GM18505 (cell line): ENCODE measurements around the gene KAZN.
"Not testable (repeated sequence)": the region's sequence is repeated elsewhere in the genome, so short reads cannot be mapped to it uniquely, and the experiment has no call there.

Experiments
- ATAC-seq: cut with Tn5 transposase; IDR thresholded peaks from one replicate; pipeline ENCODE4 v1.9.1; 2021; ENCODE audit not compliant: unreplicated experiment
- POLR2A ChIP-seq: IDR thresholded peaks from 4 replicates; pipeline ENCODE4 v1.6.1; 2011; ENCODE audit warnings: borderline replicate concordance; ENCODE audit not compliant: insufficient read depth, insufficient read length; ENCODE audit errors: extremely low read depth

The KAZN gene

DNA sequence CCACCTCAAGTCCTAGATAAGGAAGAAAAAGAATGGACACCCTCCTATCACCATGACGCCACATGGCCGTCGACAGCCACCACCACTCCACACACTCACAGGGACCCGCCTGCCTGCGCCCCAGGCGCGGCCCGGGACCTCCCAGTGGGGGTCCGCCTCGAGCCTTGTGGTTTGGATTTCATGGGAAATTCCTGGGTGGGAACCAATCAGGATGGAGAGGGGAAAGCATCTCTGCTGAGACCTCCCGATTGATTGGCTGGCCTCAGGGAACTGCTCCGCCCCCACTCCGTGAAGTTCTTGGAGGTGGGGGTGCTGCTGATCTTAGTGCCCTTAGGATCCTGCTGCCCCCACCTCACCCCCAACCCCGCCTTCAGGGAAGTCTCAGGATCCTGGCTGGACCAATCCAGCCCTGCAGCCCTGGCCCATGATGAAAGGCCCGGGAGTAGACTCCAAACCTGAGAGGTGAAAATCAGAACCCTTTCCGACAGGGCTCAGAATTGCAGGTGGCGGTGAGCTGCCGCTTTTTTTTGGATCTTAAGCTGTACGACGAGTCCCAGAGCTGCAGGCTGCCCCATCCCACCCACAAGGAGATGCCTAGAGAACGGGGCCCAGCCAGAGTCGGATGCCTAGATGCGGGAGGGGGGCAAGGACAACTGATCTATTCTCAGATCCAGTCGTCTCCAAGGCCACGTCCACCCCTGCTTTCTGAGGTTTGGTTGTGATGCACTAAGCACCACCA lies 526.0 kb downstream of the KAZN start:
- no peak for TF ChIP-seq POLR2A
- ATAC-seq: no peak

- no peak for TF ChIP-seq POLR2A
- ATAC-seq: no peak
These were observed 526.7 kb downstream of the KAZN start for GRCh38 chr1:15125101-15125745.

GRCh38 chr1:15128077-15128476 lies 529.6 kb downstream of the KAZN start:
- ATAC-seq: no peak
- TF ChIP-seq POLR2A: no peak

DNA sequence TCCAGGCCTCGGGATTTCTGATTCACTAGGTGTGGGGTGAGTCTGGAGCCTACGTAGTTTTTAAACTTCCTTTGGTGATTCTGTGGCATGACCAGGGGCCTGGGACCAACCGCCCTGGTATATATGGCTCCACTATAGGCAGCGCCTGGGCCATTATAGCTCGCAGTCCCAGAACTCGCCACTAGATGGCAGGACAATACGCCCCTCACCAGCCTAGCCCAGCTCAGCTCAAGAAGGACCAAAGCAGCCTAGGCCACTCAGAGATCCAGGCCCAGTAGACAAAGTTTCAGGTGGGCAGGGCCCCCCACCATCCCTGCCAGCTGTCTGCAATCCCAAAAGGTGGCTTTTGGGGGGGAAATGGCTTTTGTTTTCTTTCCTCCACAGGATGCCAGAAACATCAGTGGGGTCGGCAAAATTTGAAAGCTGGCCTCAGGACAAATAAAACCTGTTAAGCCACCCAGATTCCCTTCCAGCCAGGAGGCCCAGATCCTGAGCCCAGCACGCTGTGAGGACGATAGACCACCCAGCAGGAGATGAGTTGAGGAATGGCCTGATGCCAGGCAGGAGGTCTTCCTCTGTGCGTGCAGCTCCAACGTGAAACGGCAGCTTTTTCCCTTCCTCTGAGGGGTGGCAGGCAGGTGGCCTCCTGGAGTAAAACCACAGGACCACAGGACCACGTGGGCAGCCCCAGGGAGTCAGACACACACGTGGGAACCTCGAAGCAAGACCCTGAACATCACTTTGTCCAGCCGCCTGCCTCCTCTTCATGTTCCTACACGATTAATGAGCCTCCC lies 530.2 kb downstream of the KAZN start:
- TF ChIP-seq POLR2A: no peak
- ATAC-seq: no peak

DNA sequence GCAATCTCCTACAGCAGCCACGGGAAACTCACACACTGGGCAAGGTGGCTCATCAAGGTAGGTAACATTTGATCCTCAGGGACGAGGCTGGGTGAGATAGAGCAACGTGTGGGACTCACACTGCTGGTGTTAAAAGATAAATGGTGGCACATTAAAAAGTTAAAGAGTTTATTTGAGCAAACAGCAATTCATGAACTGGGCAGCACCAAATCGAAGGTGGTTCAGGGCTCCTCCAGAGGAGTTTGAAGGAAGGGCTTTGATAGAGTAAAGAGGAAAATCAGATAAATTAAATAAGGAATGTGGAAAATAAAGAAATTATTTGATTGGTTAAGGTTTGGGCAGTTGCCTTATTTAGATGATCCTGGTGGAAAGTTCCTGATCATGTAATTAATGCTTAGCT lies 531.5 kb downstream of the KAZN start:
- ATAC-seq: no peak
- TF ChIP-seq POLR2A: no peak

DNA sequence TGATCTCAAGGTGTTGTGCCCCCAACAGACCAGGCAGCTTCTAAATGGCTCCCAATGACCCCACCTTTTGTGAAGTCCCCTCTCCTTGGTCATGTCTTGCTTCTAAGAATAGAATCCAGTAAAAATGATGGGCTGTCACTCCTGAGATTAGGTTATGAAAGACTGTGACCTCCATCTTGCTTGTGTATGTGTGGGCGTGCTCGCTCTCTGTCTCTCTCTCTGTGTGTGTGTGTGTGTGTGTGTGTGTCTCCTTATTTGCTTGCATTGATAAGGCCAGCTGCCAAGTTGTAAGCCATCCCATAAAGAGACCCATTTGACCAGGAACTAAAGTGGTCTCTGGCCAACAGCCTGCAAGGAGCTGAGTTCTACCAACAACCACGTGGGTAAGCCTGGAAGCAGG lies 532.1 kb downstream of the KAZN start:
- ATAC-seq: no peak
- TF ChIP-seq POLR2A: no peak

DNA sequence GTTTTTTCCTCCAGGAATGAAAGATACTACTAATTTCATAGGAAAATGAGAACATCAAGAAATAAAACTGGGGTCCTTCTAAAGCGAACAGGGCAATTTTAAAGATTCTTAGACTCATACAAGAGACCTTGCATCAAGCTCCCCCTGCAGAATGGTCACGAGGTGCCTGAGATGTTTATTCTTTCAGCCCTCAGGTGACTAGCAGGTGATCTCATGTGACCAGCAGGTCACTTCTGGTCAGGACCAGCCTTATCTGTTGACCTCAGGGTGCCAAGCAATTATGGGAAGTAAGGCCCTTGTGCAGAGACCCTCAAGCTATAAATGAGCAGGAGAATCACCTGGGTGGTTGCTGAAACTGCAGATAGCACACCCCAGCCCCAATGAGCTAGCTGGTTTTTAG lies 534.5 kb downstream of the KAZN start:
- ATAC-seq: no peak
- TF ChIP-seq POLR2A: no peak

DNA sequence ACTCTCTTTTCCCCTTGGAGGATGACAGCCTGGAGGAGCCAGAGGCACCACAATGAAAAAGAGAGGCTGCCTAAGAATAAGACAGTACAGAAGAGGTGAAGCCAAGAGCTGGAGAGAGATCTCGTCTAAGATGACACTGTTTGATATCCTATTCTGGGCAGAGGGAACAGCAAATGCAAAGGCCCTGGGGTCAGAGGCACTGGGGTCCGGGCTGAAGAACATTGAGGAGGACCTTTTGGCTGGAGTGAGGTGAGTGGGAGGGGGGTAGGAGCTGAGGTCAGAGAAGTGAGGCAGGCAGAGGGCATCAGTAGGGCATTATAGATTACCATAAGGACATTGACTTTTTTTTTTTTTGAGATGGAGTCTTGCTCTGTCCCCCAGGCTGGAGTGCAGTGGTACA lies 535.8 kb downstream of the KAZN start:
- ATAC-seq: no peak
- no peak for TF ChIP-seq POLR2A

DNA sequence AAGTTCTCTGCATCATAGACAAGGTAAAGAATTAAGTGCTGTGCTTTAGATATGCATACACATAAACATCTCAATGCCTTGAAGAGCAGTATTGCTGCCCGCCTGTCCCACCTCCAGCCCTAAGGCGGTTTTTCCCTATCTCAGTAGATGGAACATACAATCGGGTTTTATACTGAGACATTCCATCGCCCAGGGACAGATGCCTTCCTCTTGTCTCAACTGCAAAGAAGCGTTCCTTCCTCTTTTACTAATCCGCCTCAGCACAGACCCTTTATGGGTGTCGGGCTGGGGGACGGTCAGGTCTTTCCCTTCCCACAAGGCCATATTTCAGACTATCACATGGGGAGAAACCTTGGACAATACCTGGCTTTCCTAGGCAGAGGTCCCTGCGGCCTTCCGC lies 537.1 kb downstream of the KAZN start:
- ATAC-seq: not testable (repeated sequence)

DNA sequence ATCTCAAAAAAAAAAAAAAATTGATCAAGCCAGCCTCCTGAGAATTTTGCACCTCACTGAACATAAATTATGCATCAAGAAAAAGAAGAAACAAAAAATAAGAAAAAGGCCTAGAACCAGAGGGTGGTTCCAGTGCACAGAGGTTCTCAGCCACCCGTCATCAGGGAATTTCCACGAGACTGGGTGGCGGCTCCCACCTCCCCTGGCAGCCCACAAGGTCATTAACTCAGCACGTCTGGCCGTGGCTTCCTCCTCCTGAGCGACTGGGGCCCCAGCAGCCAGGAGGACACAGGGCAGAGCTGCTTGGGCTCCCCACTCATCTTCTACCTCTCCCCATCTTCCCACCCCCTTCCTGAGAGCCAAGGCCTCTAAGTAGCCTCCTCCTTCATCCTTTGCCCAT lies 539.3 kb downstream of the KAZN start:
- no peak for ATAC-seq
- TF ChIP-seq POLR2A: no peak

DNA sequence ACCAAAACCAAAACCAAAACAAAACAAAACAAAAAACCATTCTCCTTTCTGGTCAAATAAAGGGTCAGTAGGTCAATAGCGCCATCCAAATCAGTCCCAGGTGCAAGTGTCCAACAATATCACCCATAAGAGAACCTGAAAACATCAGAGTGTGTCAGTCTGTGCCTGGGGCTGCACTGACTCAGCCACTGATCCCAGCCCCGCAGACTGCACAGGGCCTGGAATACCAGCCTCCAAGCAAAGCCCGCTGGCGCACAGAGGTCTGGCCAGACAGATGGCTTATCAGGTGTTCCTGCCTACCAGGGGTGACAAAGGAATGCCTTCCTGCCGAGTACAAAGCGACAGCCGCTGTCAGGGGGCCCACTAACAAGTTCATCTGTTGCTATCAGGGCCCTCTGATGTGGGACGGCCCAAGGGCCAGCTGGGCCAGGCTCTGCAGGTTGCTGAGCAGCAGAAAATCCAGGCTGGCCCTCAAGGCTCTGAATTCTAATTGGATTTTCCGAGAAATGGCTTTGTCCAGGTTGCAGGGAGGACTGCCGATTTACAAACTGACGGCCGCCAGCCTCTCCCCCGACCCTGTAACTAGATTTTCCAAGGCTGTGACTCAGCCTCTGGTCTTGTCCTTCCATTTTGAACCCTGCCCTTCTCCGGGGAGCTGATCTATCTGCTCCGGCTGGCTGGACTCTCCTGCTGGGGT lies 541.3 kb downstream of the KAZN start:
- TF ChIP-seq POLR2A: no peak

GRCh38 chr1:15141935-15142539 lies 543.6 kb downstream of the KAZN start:
- no peak for ATAC-seq
- no peak for TF ChIP-seq POLR2A

More for the DNA sequence above, 541.3 kb downstream of the KAZN start:
- no peak for ATAC-seq

DNA sequence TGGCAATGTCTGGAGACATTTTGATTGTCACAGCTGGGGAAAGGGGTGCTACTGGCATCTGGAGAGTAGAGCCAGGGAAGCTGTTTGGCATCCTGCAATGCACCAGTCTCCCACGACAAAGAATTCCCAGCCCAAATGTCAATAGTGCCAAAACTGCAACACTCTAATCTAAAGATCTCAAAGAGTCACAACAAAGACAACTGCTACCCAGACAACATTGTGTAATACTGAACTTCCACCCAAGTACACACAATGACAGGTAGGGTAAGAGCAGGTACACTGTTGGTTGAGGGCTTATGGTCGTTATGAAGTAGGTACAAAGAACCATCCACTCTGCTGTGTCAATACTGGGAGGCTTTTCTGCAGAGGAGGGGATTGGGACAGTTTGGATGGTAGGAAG lies 546.8 kb downstream of the KAZN start:
- ATAC-seq: no peak
- TF ChIP-seq POLR2A: no peak

- no peak for TF ChIP-seq POLR2A
- ATAC-seq: no peak
These were observed 547.7 kb downstream of the KAZN start for GRCh38 chr1:15146142-15146680.
